ENCODE data around the gene ETNPPL. TPM values are rescaled to one million over a fixed set of nuclear protein-coding genes. Genes with fewer than 3 reads are reported as not detected.

ETNPPL gene
- total RNA-seq, 4 donors from 2014 or later, result 0.30 to 16.2 (median 9.0) TPM

GRCh38 chr4:108738003-108738706, 24.7 kb downstream of the ETNPPL start:
- Histone ChIP-seq H3K36me3 (no peaks in the 10 kb centered on the region), H3K9me3 (no peaks in the 10 kb centered on the region), H3K4me1 (peaks cover 0 to 3% (median 0%) of the 10 kb centered on the region in 4 donors), H3K27me3 (no peaks in the 10 kb centered on the region), H3K4me3 (no peak overlapping the region), H3K27ac (no peak overlapping the region)
- no peak for TF ChIP-seq EP300 (IDR thresholded peaks at IDR 0.05)
- TF ChIP-seq POLR2A (IDR thresholded peaks at IDR 0.05), result no peak
- no peak for TF ChIP-seq CTCF (IDR thresholded peaks at IDR 0.05)
- WGBS, 2 donors, result 87 to 92% methylated on average over 2 of the region's 2 CpGs
- DNase-seq (ENCODE audit: low spot score in 2 of 2), result no peak

- 56 to 59% methylated on average over 3 of the region's 3 CpGs for WGBS, 2 donors
- H3K4me1 ChIP-seq, result no peaks in the 10 kb centered on the region
- no peak for DNase-seq (ENCODE audit: low spot score in 2 of 2)
- H3K9me3 ChIP-seq, result peaks cover 0 to 13% (median 0%) of the 10 kb centered on the region in 4 donors
- no peak overlapping the region for H3K4me3 ChIP-seq
- no peaks in the 10 kb centered on the region for H3K36me3 ChIP-seq
- no peaks in the 10 kb centered on the region for H3K27me3 ChIP-seq
- no peak overlapping the region for H3K27ac ChIP-seq
- TF ChIP-seq POLR2A (IDR thresholded peaks at IDR 0.05) (no peak), CTCF (IDR thresholded peaks at IDR 0.05) (no peak), EP300 (IDR thresholded peaks at IDR 0.05) (no peak)
Measured at GRCh38 chr4:108731006-108731405, 31.8 kb downstream of the ETNPPL start.

GRCh38 chr4:108730579-108730978, 32.3 kb downstream of the ETNPPL start:
- whole genome bisulfite sequencing, 2 donors, result 50 to 60% methylated on average over 1 of the region's 1 CpG
- no peak overlapping the region for H3K4me3 ChIP-seq
- no peaks in the 10 kb centered on the region for H3K27me3 ChIP-seq
- no peak overlapping the region for H3K27ac ChIP-seq
- no peak for DNase-seq (ENCODE audit: low spot score in 2 of 2)
- H3K36me3 ChIP-seq, result no peaks in the 10 kb centered on the region
- no peak for TF ChIP-seq EP300 (IDR thresholded peaks at IDR 0.05)
- TF ChIP-seq POLR2A (IDR thresholded peaks at IDR 0.05), result no peak
- TF ChIP-seq CTCF (IDR thresholded peaks at IDR 0.05), result no peak
- peaks cover 0 to 17% (median 0%) of the 10 kb centered on the region in 4 donors for H3K9me3 ChIP-seq
- no peaks in the 10 kb centered on the region for H3K4me1 ChIP-seq

DNA sequence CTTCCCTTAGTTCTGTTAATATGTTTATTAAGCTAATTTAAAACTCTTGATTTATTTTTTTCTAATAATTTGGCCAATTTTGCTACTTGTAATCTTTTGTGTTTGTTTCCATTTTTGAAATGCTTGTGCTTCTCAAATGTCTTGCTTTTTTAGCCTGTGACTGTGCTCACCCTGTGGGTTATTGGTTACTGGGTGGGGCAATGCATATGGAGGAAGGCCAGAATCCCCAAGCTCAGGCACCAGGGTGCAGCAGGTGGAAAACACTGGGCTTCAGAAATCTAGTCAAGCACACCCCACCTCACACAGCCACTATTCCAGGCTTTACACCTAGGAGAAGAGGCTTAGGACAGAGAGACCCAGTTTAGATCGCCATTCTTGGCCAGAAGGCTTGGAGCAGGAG, 33.1 kb downstream of the ETNPPL start:
- Histone ChIP-seq H3K4me3 (no peak overlapping the region), H3K27ac (no peak overlapping the region), H3K27me3 (no peaks in the 10 kb centered on the region), H3K36me3 (no peaks in the 10 kb centered on the region), H3K9me3 (peaks cover 0 to 17% (median 0%) of the 10 kb centered on the region in 4 donors), H3K4me1 (no peaks in the 10 kb centered on the region)
- no peak for TF ChIP-seq EP300 (IDR thresholded peaks at IDR 0.05)
- no peak for TF ChIP-seq CTCF (IDR thresholded peaks at IDR 0.05)
- no peak for TF ChIP-seq POLR2A (IDR thresholded peaks at IDR 0.05)
- 91 to 94% methylated on average over 1 of the region's 1 CpG for WGBS, 2 donors
- DNase-seq (ENCODE audit: low spot score in 2 of 2), result no peak

DNA sequence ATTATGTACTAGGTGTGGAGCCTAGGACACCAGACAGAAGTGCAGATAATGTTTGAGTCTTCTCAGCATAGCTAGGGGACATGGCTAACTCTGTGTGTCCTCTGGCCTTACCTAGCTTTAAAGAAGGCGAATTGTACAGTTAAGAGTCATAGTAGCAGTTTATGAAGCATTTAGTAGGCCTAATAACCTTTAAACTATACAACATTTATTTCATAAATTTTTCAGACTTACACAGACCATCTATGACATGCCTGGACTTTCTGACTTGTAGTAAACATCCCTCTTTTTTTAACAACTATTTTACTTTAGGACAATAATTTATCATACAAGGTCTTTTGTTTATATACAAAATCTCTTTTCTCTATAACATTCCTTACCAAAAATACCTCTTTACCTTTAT, 37.4 kb downstream of the ETNPPL start:
- H3K27ac ChIP-seq, result no peak overlapping the region
- no peaks in the 10 kb centered on the region for H3K36me3 ChIP-seq
- peaks cover 0 to 17% (median 0%) of the 10 kb centered on the region in 4 donors for H3K9me3 ChIP-seq
- no peaks in the 10 kb centered on the region for H3K27me3 ChIP-seq
- H3K4me1 ChIP-seq, result no peaks in the 10 kb centered on the region
- TF ChIP-seq EP300 (IDR thresholded peaks at IDR 0.05) (no peak), CTCF (IDR thresholded peaks at IDR 0.05) (no peak), POLR2A (IDR thresholded peaks at IDR 0.05) (no peak)
- H3K4me3 ChIP-seq, result no peak overlapping the region
- 62 to 64% methylated on average over 1 of the region's 1 CpG for WGBS, 2 donors
- DNase-seq (ENCODE audit: low spot score in 2 of 2), result no peak
